ENCODE results near the gene DGKZ. TPM values are rescaled to one million over a fixed set of nuclear protein-coding genes. Genes with fewer than 3 reads are reported as not detected.

The DGKZ gene
- total and polyA plus RNA-seq, 2 of the 13 experiments (the other 11 are each of a cell fraction or from before 2014, with no cell fraction given), result 15.8 to 20.7 TPM

GRCh38 chr11:46388619-46389449, 41.6 kb downstream of the DGKZ start:
- H3K36me3 ChIP-seq (replicated peaks in 1 of 2; ENCODE audit: control insufficient read depth in 1 of 2, insufficient read depth in 2 of 2, low read length in 2 of 2), result no peaks in the 10 kb centered on the region
- H3K4me1 ChIP-seq (ENCODE audit: insufficient read depth, low read length), result peaks cover 57% of the 10 kb centered on the region
- H3K4me2 ChIP-seq (ENCODE audit: low read depth, low read length), result peak overlapping the region; percentile 97
- in situ Hi-C loops (cut with HindIII; ENCODE audit: extremely low pct_ligation_motif_present, low pct_unique_long_range_greater_than_20kb) (loop anchor here (5.0 kb wide), 1 partner anchor 143 kb away; no protein-coding TSS in a partner anchor), intact Hi-C loops (cut with micrococcal nuclease; ENCODE audit: unreplicated experiment) (loop anchor here (2.0 kb wide), 1 partner anchor 148 kb away; no protein-coding TSS in a partner anchor)
- no peaks in the 10 kb centered on the region for H3K79me2 ChIP-seq (ENCODE audit: insufficient read depth, low read length)
- H4K20me1 ChIP-seq (ENCODE audit: insufficient read depth, low read length), result peaks cover 15% of the 10 kb centered on the region
- no peak for FAIRE-seq
- ATAC-seq, result no peak; the same call in 2 of the 3 replicates
- no peaks in the 10 kb centered on the region for H3K9me3 ChIP-seq (ENCODE audit: low read length)
- no peak overlapping the region for H3K27ac ChIP-seq (ENCODE audit: extremely low read length, insufficient read depth, low read length)
- no peak overlapping the region for H2AFZ ChIP-seq (ENCODE audit: low read length)
- POLR2A ChIA-PET, result interaction anchor here (0.9 to 1.0 kb wide), 2 partner anchors 9 to 165 kb away, joined by 3 read pairs; no protein-coding TSS in a partner anchor
- DNase-seq (ENCODE audit: low spot score), result no peak
- H3K9ac ChIP-seq (ENCODE audit: insufficient read depth, low read depth, low read length), result 0 out of 2 replicates have a peak overlapping the region, but pooled peaks have one; percentile 33
- WGBS (ENCODE audit: low lambda C conversion rate), result 7% methylated on average over 9 of the region's 21 CpGs
- peaks cover 13 to 36% of the 10 kb centered on the region in 2 experiments for H3K27me3 ChIP-seq (ENCODE audit: control insufficient read depth in 1 of 2, insufficient read depth in 2 of 2, low read length in 2 of 2)
- CTCF ChIA-PET (ENCODE audit: low intra/inter-chr PET ratio, low total read pairs), result interaction anchor here (1.1 to 2.4 kb wide), 2 partner anchors 141 to 149 kb away, joined by 3 to 9 read pairs; no protein-coding TSS in a partner anchor
- peak overlapping the region; percentile 31 to 82 (median 61); a peak in 5 of 6 replicates for H3K4me3 ChIP-seq (replicated peaks in 1 of 3; ENCODE audit: insufficient read depth in 1 of 3, low read depth in 2 of 3, low read length in 3 of 3)
- no TSS peak for BruUV-seq (replicated peaks)
- no peak for TF ChIP-seq RARA (CRISPR knock-in tag; IDR thresholded peaks at IDR 0.05)
- no peak for TF ChIP-seq HOXA5 (CRISPR knock-in tag; IDR thresholded peaks at IDR 0.05)
- 0 out of 2 replicates have a peak, but pooled peaks have one; percentile 12 for TF ChIP-seq ZNF704 (CRISPR knock-in tag; IDR thresholded peaks at IDR 0.05; ENCODE audit: borderline replicate concordance)
- TF ChIP-seq ZNF430 (CRISPR knock-in tag; IDR thresholded peaks at IDR 0.05), result peak; percentile 31; the same call in 1 of the 2 replicates
- no peak for TF ChIP-seq NCOA5 (CRISPR knock-in tag; IDR thresholded peaks at IDR 0.05)
- TF ChIP-seq RBAK (CRISPR knock-in tag; IDR thresholded peaks at IDR 0.05), result 0 out of 2 replicates have a peak, but pooled peaks have one; percentile 31
- no peak for TF ChIP-seq MEIS2 (CRISPR knock-in tag; IDR thresholded peaks at IDR 0.05)
- TF ChIP-seq MIER2 (CRISPR knock-in tag; IDR thresholded peaks at IDR 0.05), result 0 out of 2 replicates have a peak, but pooled peaks have one; percentile 21
- TF ChIP-seq REST (IDR thresholded peaks at IDR 0.05; ENCODE audit: borderline replicate concordance in 1 of 2, low read depth in 1 of 2, low read length in 2 of 2), result peak in 1 of 2 experiments; percentile 77; a peak in 1 of 4 replicates
- TF ChIP-seq ZNF724P (CRISPR knock-in tag; IDR thresholded peaks at IDR 0.05; ENCODE audit: borderline replicate concordance), result 0 out of 2 replicates have a peak, but pooled peaks have one; percentile 36
- TF ChIP-seq PRPF4 (IDR thresholded peaks at IDR 0.05; ENCODE audit: low read depth, low read length, poor library complexity, severe bottlenecking), result no peak
- TF ChIP-seq GFI1 (CRISPR knock-in tag; IDR thresholded peaks at IDR 0.05; ENCODE audit: borderline replicate concordance), result no peak
- no peak for TF ChIP-seq NPAS2 (CRISPR knock-in tag; IDR thresholded peaks at IDR 0.05; ENCODE audit: borderline replicate concordance)
- no peak for TF ChIP-seq TSC22D2 (CRISPR knock-in tag; IDR thresholded peaks at IDR 0.05; ENCODE audit: borderline replicate concordance)
- no peak for TF ChIP-seq ZBTB37 (CRISPR knock-in tag; IDR thresholded peaks at IDR 0.05)
- no peak for TF ChIP-seq NR2F1 (CRISPR knock-in tag; IDR thresholded peaks at IDR 0.05)

All from HepG2 (cell line).